Keratinocyte (primary cell): ENCODE measurements around the gene NCL. TPM values are rescaled to one million over a fixed set of nuclear protein-coding genes. Genes with fewer than 3 reads are reported as not detected.

Source experiments
- DNase-seq: peaks from one replicate; pipeline ENCODE4 v3.0.0-alpha.2; 2011; ENCODE audit warnings: low read depth, missing footprints, low spot score
- FAIRE-seq: peaks from 2 replicates; lab custom pipeline; 2011; peaks lifted over from hg19 to GRCh38; lab: Jason Lieb, UNC
- H2AFZ ChIP-seq: 2 replicates; pipeline ENCODE4 v1.6.0; 2012; ENCODE audit warnings: low read length, control low read depth, inconsistent platforms; ENCODE audit not compliant: control insufficient read depth
- H3K27ac ChIP-seq: 2 replicates; pipeline ENCODE4 v1.5.1; 2011; ENCODE audit warnings: low read length; ENCODE audit not compliant: control insufficient read depth, insufficient read depth
- H3K27me3 ChIP-seq: 3 replicates; pipeline ENCODE4 v1.6.0; 2011; ENCODE audit warnings: low read length; ENCODE audit not compliant: control insufficient read depth, insufficient read depth; ENCODE audit errors: extremely low read depth
- H3K36me3 ChIP-seq, 2 experiments: 2 replicates in 1 of 2; 3 replicates in 1 of 2; pipeline ENCODE4 v1.5.1; 2011; ENCODE audit warnings: low read length in 2 of 2, mild to moderate bottlenecking in 1 of 2; ENCODE audit not compliant: control insufficient read depth in 2 of 2, insufficient read depth in 2 of 2; ENCODE audit errors: extremely low read depth in 1 of 2
- H3K4me1 ChIP-seq: 3 replicates; pipeline ENCODE4 v1.5.1; 2011; ENCODE audit warnings: low read length; ENCODE audit not compliant: control insufficient read depth, insufficient read depth; ENCODE audit errors: extremely low read depth
- H3K4me2 ChIP-seq: 3 replicates; pipeline ENCODE4 v1.6.0; 2011; ENCODE audit warnings: low read depth, low read length; ENCODE audit not compliant: control insufficient read depth, insufficient read depth; ENCODE audit errors: extremely low read depth
- H3K4me3 ChIP-seq, 3 experiments: fragments of 200-600 bp in 1 of 3; sonication (generic) in 1 of 3; 2 replicates in 2 of 3; 3 replicates in 1 of 3; pipeline ENCODE4 v1.5.1; 2011 to 2016; ENCODE audit warnings: low read length in 3 of 3, mild to moderate bottlenecking in 3 of 3, control low read depth in 2 of 3, inconsistent platforms in 1 of 3, low read depth in 1 of 3, mixed read lengths in 1 of 3, mixed run types in 1 of 3, moderate library complexity in 1 of 3; ENCODE audit not compliant: control insufficient read depth in 2 of 3, insufficient read depth in 2 of 3; ENCODE audit errors: extremely low read depth in 1 of 3
- H3K79me2 ChIP-seq: 2 replicates; pipeline ENCODE4 v1.6.0; 2012; ENCODE audit warnings: low read length; ENCODE audit not compliant: control insufficient read depth, insufficient read depth
- H3K9ac ChIP-seq: 3 replicates; pipeline ENCODE4 v1.6.0; 2011; ENCODE audit warnings: low read length; ENCODE audit not compliant: control insufficient read depth, insufficient read depth; ENCODE audit errors: extremely low read depth
- H3K9me1 ChIP-seq: 3 replicates; pipeline ENCODE4 v1.6.0; 2011; ENCODE audit warnings: low read length; ENCODE audit not compliant: control insufficient read depth, insufficient read depth; ENCODE audit errors: extremely low read depth
- H3K9me3 ChIP-seq: 2 replicates; pipeline ENCODE4 v1.5.1; 2012; ENCODE audit warnings: low read depth, low read length; ENCODE audit not compliant: control insufficient read depth
- H4K20me1 ChIP-seq: 3 replicates; pipeline ENCODE4 v1.6.0; 2011; ENCODE audit warnings: low read length; ENCODE audit not compliant: control insufficient read depth, insufficient read depth; ENCODE audit errors: extremely low read depth
- CTCF ChIP-seq, 3 experiments: IDR thresholded peaks in 1 of 3; conservative IDR thresholded peaks in 1 of 3; optimal IDR thresholded peaks in 1 of 3; 2 replicates in 2 of 3; 3 replicates in 1 of 3; pipeline versions ENCODE3 to v1.5.1; 2011; ENCODE audit warnings: low read length in 3 of 3, mild to moderate bottlenecking in 3 of 3, moderate library complexity in 2 of 3, control low read depth in 1 of 3, inconsistent platforms in 1 of 3; ENCODE audit not compliant: insufficient read depth in 2 of 3; ENCODE audit errors: extremely low read depth in 1 of 3
- EZH2 ChIP-seq: IDR thresholded peaks from one replicate; pipeline ENCODE4 v1.6.1; 2012; ENCODE audit warnings: inconsistent platforms, mild to moderate bottlenecking, low read length, moderate library complexity
- dilution Hi-C: fragments of 300-500 bp; cut with MboI; formaldehyde crosslinking; loops from one replicate; pipeline ENCODE4 v1.7.0; 2020; ENCODE audit warnings: low sequenced_read_pairs; ENCODE audit not compliant: extremely low pct_ligation_motif_present
- polyA plus RNA-seq, 5 experiments: library from polyadenylated mRNA; depleted of rRNA in 3 of 5; stranded (reverse) in 3 of 5; stranded (forward) in 1 of 5; unstranded in 1 of 5; fragments of >200 nt; gene quantifications; 1 replicate in 1 of 5; 2 replicates in 3 of 5; 3 replicates in 1 of 5; pipeline versions ENCODE4 v1.2.1 to v1.2.3, GENCODE V29; 2011 to 2012; ENCODE audit warnings: missing spikeins in 2 of 5, low read depth in 1 of 5, low replicate concordance in 1 of 5

NCL gene
- polyA plus RNA-seq, 1 donor (not counting 4 experiments of a cell fraction or from before 2014, with no cell fraction given): 247 TPM

GRCh38 chr2:231482806-231483391 is 18.6 kb upstream of the NCL start:
- Histone ChIP-seq H2AFZ (peak overlapping the region; percentile 83), H3K27ac (peak overlapping the region; percentile 45), H3K9me3 (no peaks in the 10 kb centered on the region), H3K4me3 (peak overlapping the region; percentile 36 to 53 (median 36)), H3K9me1 (no peaks in the 10 kb centered on the region), H3K4me2 (peak overlapping the region; percentile 69), H3K4me1 (no peaks in the 10 kb centered on the region), H4K20me1 (no peaks in the 10 kb centered on the region), H3K79me2 (no peaks in the 10 kb centered on the region), H3K9ac (peak overlapping the region; percentile 74), H3K36me3 (no peaks in the 10 kb centered on the region), H3K27me3 (no peaks in the 10 kb centered on the region)
- TF ChIP-seq CTCF (optimal IDR thresholded peaks at IDR 0.05 in 1 of 3, IDR thresholded peaks at IDR 0.05 in 1 of 3, conservative IDR thresholded peaks at IDR 0.05 in 1 of 3; ENCODE audit: extremely low read depth in 1 of 3, insufficient read depth in 2 of 3, low read length in 3 of 3) (peak; percentile 77 to 97 (median 81)), EZH2 (no peak)
- dilution Hi-C loops: no loop called here
- DNase-seq (no peak), FAIRE-seq (no peak)

GRCh38 chr2:231480781-231481180 is 16.5 kb upstream of the NCL start:
- Histone ChIP-seq H3K27me3 (no peaks in the 10 kb centered on the region), H2AFZ (no peak overlapping the region), H3K27ac (no peak overlapping the region), H3K9me3 (no peaks in the 10 kb centered on the region), H3K36me3 (no peaks in the 10 kb centered on the region), H3K4me3 (no peak overlapping the region), H3K4me1 (no peaks in the 10 kb centered on the region), H4K20me1 (no peaks in the 10 kb centered on the region), H3K9ac (no peak overlapping the region), H3K4me2 (no peak overlapping the region), H3K79me2 (no peaks in the 10 kb centered on the region), H3K9me1 (no peaks in the 10 kb centered on the region)
- no peak for FAIRE-seq
- TF ChIP-seq CTCF (optimal IDR thresholded peaks at IDR 0.05 in 1 of 3, IDR thresholded peaks at IDR 0.05 in 1 of 3, conservative IDR thresholded peaks at IDR 0.05 in 1 of 3; ENCODE audit: extremely low read depth in 1 of 3, insufficient read depth in 2 of 3, low read length in 3 of 3) (no peak), EZH2 (no peak)
- DNase-seq: no peak
- dilution Hi-C loops: no loop called here
